HL-60/S4 treated with phorbol 12-myristate 13-acetate at 8.2 ng/mL for 4 days and 3 days (cell line): Measurements from ENCODE around the gene PVALEF.

Source experiments
- in situ Hi-C: fragments of 300-500 bp; cut with MboI; formaldehyde crosslinking; loops from 2 replicates; pipeline ENCODE4 v1.15.0; 2022; ENCODE audit warnings: low sequenced_read_pairs

PVALEF gene

DNA sequence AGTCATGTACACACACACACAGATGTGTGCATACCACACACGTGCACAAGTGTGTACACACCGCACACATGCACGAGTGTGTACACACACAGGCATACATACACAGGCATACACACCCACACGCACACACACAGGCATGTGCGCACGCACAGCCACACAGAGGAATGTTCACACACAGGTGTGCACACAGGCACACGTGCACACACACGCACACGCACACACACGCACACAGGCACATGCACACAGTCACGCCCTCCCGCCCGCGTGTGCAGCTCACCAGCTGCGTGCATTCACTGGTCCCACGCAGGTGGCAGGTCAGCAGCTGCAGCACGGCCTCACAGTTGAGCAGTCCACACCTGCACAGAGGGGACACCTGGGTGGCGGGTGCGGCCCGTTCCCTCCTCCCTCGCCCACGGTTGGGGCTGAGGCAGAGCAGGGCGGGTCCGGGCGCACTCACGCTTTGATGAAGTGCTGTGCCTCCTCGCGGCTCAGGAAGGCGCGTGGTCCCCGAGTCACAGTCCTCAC, 65.9 kb downstream of the PVALEF start:
- in situ Hi-C loops: loop anchor here (25.0 kb wide), 1 partner anchor 94 kb away; no protein-coding TSS in a partner anchor

DNA sequence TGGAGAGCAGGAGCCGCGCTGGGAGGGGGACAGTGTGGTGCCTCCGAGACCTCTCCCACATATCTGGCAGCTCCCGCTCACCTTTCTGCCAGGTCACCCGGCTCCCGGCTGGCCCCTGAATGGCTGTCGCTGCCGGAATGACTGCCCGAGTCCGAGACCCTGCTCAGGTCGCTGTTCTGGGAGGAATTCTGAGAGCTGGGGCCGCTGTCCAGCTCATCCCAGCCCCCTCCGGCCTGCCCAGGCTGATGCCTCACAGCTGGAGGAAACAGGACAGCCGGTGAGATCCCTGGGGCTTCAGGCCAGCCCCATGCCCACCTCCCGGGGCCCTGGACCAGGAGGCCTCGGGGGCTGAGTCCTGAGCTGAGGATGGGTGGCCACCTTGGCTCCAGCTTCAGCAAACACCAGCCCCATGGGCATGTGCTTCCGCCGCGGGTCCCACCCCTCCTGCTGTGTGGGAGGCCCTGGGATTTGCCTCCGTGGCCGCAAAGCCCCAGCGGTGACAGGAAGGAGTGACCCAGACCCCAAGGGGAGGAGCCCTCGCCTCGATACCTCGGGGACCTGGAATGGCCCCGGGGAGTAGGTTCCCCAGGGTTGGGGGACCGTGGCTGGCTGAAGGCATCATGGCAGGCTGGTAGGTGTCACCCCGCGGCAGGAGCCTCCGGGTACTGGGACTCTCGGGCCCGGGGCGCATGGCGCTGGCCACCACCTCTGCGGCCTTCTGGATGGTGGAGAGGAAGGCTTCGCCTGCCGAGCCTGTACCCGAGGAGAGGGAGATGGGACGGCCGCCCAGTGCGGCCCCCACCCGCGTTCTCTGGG, 66.7 kb downstream of the PVALEF start:
- in situ Hi-C loops: loop anchor here (25.0 kb wide), 1 partner anchor 95 kb away; no protein-coding TSS in a partner anchor
